Activated naive CD4-positive, alpha-beta T cell treated with anti-CD3 and anti-CD28 coated beads, Interleukin-2, amount 10 ng/mL, durations not matched to agents 7 days and 5 days (primary cell): ENCODE data around the gene QPRT.
"Not testable (repeated sequence)": the region's sequence is repeated elsewhere in the genome, so short reads cannot be mapped to it uniquely, and the experiment has no call there.

ENCODE experiments used
- CTCF ChIA-PET: fragments of 350-600 bp; sonication (Branson Sonifier 250); formaldehyde crosslinking; loops from one replicate; lab custom pipeline; 2021; ENCODE audit warnings: antibody characterized with exemption; lab: Charles Lee
- DNase-seq: peaks from one replicate; pipeline ENCODE4 v3.0.0-alpha.2; 2020
- H3K27ac Mint-ChIP-seq: one replicate; pipeline ENCODE4 v1.8.0; 2021; ENCODE audit warnings: mild to moderate bottlenecking, moderate library complexity, mixed read lengths
- H3K27me3 Mint-ChIP-seq: one replicate; pipeline ENCODE4 v1.8.0; 2021; ENCODE audit warnings: mild to moderate bottlenecking, mixed read lengths
- H3K36me3 Mint-ChIP-seq: one replicate; pipeline ENCODE4 v1.8.0; 2021; ENCODE audit warnings: mixed read lengths
- H3K4me1 Mint-ChIP-seq: one replicate; pipeline ENCODE4 v1.8.0; 2021; ENCODE audit warnings: mixed read lengths
- H3K4me3 Mint-ChIP-seq: one replicate; pipeline ENCODE4 v1.8.0; 2021; ENCODE audit warnings: mild to moderate bottlenecking, moderate library complexity, mixed read lengths
- H3K9me3 Mint-ChIP-seq: one replicate; pipeline ENCODE4 v1.8.0; 2021; ENCODE audit warnings: mixed read lengths

QPRT gene

GRCh38 chr16:29692606-29693005, 13.6 kb downstream of the QPRT start:
- not testable (repeated sequence) for DNase-seq, H3K36me3 Mint-ChIP-seq, H3K4me3 Mint-ChIP-seq, H3K27me3 Mint-ChIP-seq, H3K9me3 Mint-ChIP-seq, H3K27ac Mint-ChIP-seq
- CTCF ChIA-PET = interaction anchor here (0.8 to 1.6 kb wide), 2 partner anchors 13 to 86 kb away, joined by 3 to 9 read pairs; partner anchors contain the start of gene QPRT
- peaks cover 16% of the 10 kb centered on the region for H3K4me1 Mint-ChIP-seq

- CTCF ChIA-PET = no interaction called here
- DNase-seq = no peak
- Mint-ChIP-seq H3K27ac (no peak overlapping the region), H3K4me1 (peaks cover 16% of the 10 kb centered on the region), H3K9me3 (no peaks in the 10 kb centered on the region), H3K36me3 (no peaks in the 10 kb centered on the region), H3K4me3 (no peak overlapping the region), H3K27me3 (peaks cover 18% of the 10 kb centered on the region)
These were observed 15.6 kb downstream of the QPRT start for GRCh38 chr16:29694384-29695195.

DNA sequence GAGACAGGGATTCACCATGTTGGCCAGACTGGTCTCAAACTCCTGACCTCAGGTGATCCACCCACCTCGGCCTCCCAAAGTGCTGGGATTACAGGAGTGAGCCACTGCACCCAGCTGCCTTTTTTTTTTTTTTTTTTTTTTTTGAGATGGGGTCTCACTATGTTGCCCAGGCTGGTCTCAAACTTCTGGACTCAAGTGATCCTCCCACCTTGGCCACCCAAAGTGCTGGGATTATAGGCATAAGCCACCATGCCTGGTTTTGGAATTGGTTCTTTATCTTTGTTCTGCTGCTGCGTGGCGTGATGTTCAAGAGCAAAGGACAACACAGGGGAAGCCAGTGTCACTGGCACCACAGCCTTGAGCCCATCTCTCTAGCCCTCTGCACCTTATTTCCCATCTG, 16.7 kb downstream of the QPRT start:
- not testable (repeated sequence) for H3K27ac Mint-ChIP-seq, H3K36me3 Mint-ChIP-seq, H3K4me3 Mint-ChIP-seq, DNase-seq, H3K9me3 Mint-ChIP-seq
- Mint-ChIP-seq H3K27me3 (peaks cover 20% of the 10 kb centered on the region), H3K4me1 (peaks cover 17% of the 10 kb centered on the region)
- CTCF ChIA-PET = interaction anchor here (1.1 kb wide), 1 partner anchor 34 kb away, joined by 3 read pairs; no protein-coding TSS in a partner anchor

DNA sequence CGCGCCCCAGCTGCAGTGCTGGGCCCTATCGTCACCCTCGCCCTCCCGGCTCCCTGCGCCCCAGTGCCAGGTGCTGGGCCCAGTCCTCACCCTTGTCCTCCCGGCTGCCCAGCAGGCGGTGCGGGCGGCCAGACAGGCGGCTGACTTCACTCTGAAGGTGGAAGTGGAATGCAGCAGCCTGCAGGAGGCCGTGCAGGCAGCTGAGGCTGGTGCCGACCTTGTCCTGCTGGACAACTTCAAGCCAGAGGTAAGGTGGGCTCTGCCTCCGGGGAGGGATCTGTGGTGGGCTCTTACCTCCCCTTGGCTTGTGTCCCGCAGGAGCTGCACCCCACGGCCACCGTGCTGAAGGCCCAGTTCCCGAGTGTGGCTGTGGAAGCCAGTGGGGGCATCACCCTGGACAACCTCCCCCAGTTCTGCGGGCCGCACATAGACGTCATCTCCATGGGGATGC, 17.9 kb downstream of the QPRT start:
- no peak overlapping the region for H3K27ac Mint-ChIP-seq

DNA sequence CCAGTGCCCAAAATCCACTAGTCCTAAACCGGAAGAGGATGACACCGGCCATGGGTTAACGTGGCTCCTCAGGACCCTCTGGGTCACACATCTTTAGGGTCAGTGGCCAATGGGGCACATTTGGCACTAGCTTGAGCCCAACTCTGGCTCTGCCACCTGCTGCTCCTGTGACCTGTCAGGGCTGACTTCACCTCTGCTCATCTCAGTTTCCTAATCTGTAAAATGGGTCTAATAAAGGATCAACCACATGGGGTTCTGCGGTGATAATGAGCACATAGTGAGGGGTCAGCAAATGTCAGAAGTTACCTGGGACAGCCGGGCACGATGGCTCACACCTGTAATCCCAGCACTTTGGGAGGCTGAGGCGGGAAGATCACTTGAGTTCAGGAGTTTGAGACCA, 18.4 kb downstream of the QPRT start:
- DNase-seq = no peak
- Mint-ChIP-seq H3K4me1 (peaks cover 29% of the 10 kb centered on the region), H3K27me3 (peaks cover 20% of the 10 kb centered on the region), H3K4me3 (no peak overlapping the region), H3K9me3 (peaks cover 5% of the 10 kb centered on the region), H3K36me3 (peaks cover 2% of the 10 kb centered on the region), H3K27ac (no peak overlapping the region)
- CTCF ChIA-PET = interaction anchor here (0.8 to 1.2 kb wide), 2 partner anchors 22 to 111 kb away, joined by 3 read pairs; no protein-coding TSS in a partner anchor

More for the DNA sequence above, 17.9 kb downstream of the QPRT start:
- no peak for DNase-seq
- Mint-ChIP-seq H3K4me3 (no peak overlapping the region), H3K36me3 (peaks cover 2% of the 10 kb centered on the region), H3K4me1 (peaks cover 24% of the 10 kb centered on the region), H3K9me3 (peaks cover 5% of the 10 kb centered on the region), H3K27me3 (peaks cover 20% of the 10 kb centered on the region)
- CTCF ChIA-PET = interaction anchor here (0.8 kb wide), 1 partner anchor 111 kb away, joined by 3 read pairs; no protein-coding TSS in a partner anchor

DNA sequence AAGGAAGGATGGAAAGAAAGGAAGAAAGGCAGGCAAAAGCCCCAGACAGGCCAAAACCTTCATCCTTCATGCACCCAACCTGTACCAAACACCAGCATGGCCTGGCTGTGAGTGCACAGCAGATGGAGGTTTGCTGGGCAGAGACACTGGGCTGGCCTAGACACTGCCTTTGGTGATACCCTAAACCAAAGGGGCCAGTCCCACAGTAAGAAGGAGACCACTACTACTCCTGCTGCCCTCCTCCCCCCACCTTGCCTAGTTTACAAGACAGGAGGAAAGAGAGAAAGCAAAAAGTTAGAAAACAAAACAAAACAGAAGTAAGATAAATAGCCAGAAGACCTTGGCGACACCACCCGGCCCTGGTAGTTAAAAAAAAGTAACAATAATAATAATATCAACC, 19.1 kb downstream of the QPRT start:
- H3K9me3 Mint-ChIP-seq = peaks cover 5% of the 10 kb centered on the region
- peaks cover 35% of the 10 kb centered on the region for H3K4me1 Mint-ChIP-seq
- peaks cover 20% of the 10 kb centered on the region for H3K27me3 Mint-ChIP-seq
- DNase-seq = no peak
- CTCF ChIA-PET = interaction anchor here (1.2 to 4.7 kb wide), 3 partner anchors 22 to 334 kb away, joined by 3 to 65 read pairs (median 35); partner anchors contain the start of gene TLCD3B
- H3K36me3 Mint-ChIP-seq = peaks cover 2% of the 10 kb centered on the region
- H3K27ac Mint-ChIP-seq = no peak overlapping the region
- no peak overlapping the region for H3K4me3 Mint-ChIP-seq

GRCh38 chr16:29698484-29699323, 19.7 kb downstream of the QPRT start:
- DNase-seq = no peak
- Mint-ChIP-seq H3K27me3 (peaks cover 20% of the 10 kb centered on the region), H3K4me3 (no peak overlapping the region), H3K27ac (peak overlapping the region; percentile 65), H3K4me1 (peaks cover 40% of the 10 kb centered on the region), H3K9me3 (peaks cover 5% of the 10 kb centered on the region), H3K36me3 (peaks cover 2% of the 10 kb centered on the region)
- CTCF ChIA-PET = interaction anchor here (0.6 to 4.7 kb wide), 12 partner anchors 12 to 334 kb away, joined by 3 to 65 read pairs (median 16); partner anchors contain the start of genes PAGR1 and TLCD3B

- peaks cover 43% of the 10 kb centered on the region for H3K4me1 Mint-ChIP-seq
- no peak for DNase-seq
- peaks cover 20% of the 10 kb centered on the region for H3K27me3 Mint-ChIP-seq
- H3K36me3 Mint-ChIP-seq = peaks cover 2% of the 10 kb centered on the region
- CTCF ChIA-PET = interaction anchor here (0.6 to 4.7 kb wide), 25 partner anchors 10 to 333 kb away, joined by 3 to 65 read pairs (median 8); partner anchors contain the start of genes C16orf92, KIF22, PAGR1 and TLCD3B
- no peak overlapping the region for H3K4me3 Mint-ChIP-seq
- H3K9me3 Mint-ChIP-seq = peaks cover 5% of the 10 kb centered on the region
- peak overlapping the region; percentile 9 for H3K27ac Mint-ChIP-seq
These were observed 20.6 kb downstream of the QPRT start for GRCh38 chr16:29699324-29700219.

DNA sequence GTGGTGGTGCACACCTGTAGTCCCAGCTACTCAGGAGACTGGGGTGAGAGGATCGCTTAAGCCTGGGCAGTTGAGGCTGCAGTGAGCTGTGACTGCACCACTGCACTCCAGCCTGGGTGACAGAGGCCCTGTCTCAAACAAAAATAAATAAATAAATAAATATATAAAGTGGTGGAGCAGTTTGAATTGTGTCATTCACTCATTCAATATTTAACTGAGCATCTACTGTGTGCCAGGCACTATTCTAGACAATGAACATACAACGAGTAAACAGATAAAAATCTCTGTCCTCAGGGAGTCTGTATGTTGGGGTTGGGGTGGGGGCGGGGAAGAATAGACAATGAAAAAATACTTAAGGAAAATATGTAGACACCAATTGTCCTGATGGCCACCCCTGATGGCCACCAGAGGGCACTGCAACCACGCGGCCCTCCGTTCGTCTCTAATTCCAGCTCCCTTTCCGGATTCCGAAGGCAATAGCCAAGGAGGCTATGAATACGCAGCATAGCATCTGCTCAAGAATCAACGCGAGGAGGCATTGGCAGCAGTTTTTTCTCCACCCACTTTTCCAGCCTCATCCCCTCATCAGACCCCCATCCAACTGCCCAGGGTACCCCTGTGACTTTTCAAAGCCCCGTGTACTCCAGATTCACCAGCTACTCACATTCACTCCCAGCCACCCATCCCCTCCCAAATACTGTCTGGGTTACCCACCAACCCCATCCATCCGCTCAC, 21.4 kb downstream of the QPRT start:
- Mint-ChIP-seq H3K27me3 (peaks cover 20% of the 10 kb centered on the region), H3K4me1 (peaks cover 46% of the 10 kb centered on the region), H3K27ac (peak overlapping the region; percentile 95), H3K36me3 (peaks cover 2% of the 10 kb centered on the region), H3K9me3 (peaks cover 5% of the 10 kb centered on the region), H3K4me3 (peak overlapping the region; percentile 15)
- CTCF ChIA-PET = interaction anchor here (0.6 to 4.7 kb wide), 27 partner anchors 10 to 355 kb away, joined by 3 to 65 read pairs (median 8); partner anchors contain the start of genes C16orf92, KIF22, PAGR1 and TLCD3B
- peak; percentile 82 for DNase-seq

- CTCF ChIA-PET = interaction anchor here (1.0 to 4.7 kb wide), 20 partner anchors 9 to 354 kb away, joined by 3 to 65 read pairs (median 11); partner anchors contain the start of genes C16orf92, KIF22, PAGR1 and TLCD3B
- Mint-ChIP-seq H3K9me3 (peaks cover 5% of the 10 kb centered on the region), H3K4me1 (peaks cover 46% of the 10 kb centered on the region), H3K27me3 (peaks cover 20% of the 10 kb centered on the region), H3K36me3 (peaks cover 2% of the 10 kb centered on the region), H3K4me3 (no peak overlapping the region), H3K27ac (peak overlapping the region; percentile 95)
- no peak for DNase-seq
These were observed 22.2 kb downstream of the QPRT start for GRCh38 chr16:29701214-29701555.

DNA sequence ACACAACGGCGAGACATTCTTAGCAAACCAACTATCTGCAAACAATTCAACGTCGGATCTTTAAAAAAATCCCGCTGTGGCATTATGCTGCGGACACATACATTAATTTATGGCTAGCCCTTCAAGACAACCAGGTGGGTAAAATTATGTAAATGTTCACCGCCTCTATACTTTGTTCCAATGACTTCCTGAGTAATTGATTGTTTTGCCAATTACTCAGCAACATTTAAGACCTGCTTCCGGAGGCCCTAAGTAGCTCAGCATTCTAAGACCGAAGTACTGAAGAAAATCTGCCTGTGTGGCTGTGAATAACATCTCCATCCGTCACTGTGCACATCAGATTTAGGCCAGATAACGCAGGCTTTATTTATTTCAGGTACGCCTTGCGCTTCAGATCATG, 23.3 kb downstream of the QPRT start:
- CTCF ChIA-PET = interaction anchor here (0.8 to 4.7 kb wide), 13 partner anchors 11 to 330 kb away, joined by 3 to 65 read pairs (median 17); partner anchors contain the start of genes KIF22, PAGR1 and TLCD3B
- Mint-ChIP-seq H3K4me1 (peaks cover 46% of the 10 kb centered on the region), H3K4me3 (peak overlapping the region; percentile 61), H3K27ac (peak overlapping the region; percentile 95), H3K36me3 (peaks cover 2% of the 10 kb centered on the region), H3K9me3 (peaks cover 5% of the 10 kb centered on the region), H3K27me3 (peaks cover 20% of the 10 kb centered on the region)
- DNase-seq = peak; percentile 42

GRCh38 chr16:29705030-29705429, 26.1 kb downstream of the QPRT start:
- peaks cover 44% of the 10 kb centered on the region for H3K4me1 Mint-ChIP-seq
- H3K9me3 Mint-ChIP-seq = peaks cover 5% of the 10 kb centered on the region
- H3K36me3 Mint-ChIP-seq = peaks cover 2% of the 10 kb centered on the region
- H3K27ac Mint-ChIP-seq = peak overlapping the region; percentile 63
- H3K27me3 Mint-ChIP-seq = peaks cover under 1% of the 10 kb centered on the region
- CTCF ChIA-PET = no interaction called here
- no peak for DNase-seq
- no peak overlapping the region for H3K4me3 Mint-ChIP-seq
